Stomach (tissue), 4 donors: ENCODE results near the gene COPZ2.

Experiments
- EP300 ChIP-seq: sonication (generic); formaldehyde crosslinking; IDR thresholded peaks from one replicate; pipeline ENCODE4 v1.6.1; 2017; ENCODE audit warnings: antibody characterized with exemption
- POLR2AphosphoS5 ChIP-seq, 3 donors: sonication (generic); formaldehyde crosslinking; IDR thresholded peaks; one replicate each; pipeline ENCODE4 v1.6.1; 2016; ENCODE audit warnings: antibody characterized with exemption in 3 of 3
- TF ChIP-seq, protein P1 (sequence below), 7 experiments: fragments of 450-650 bp in 4 of 7; fragments of 200-600 bp in 3 of 7; sonication (generic) in 3 of 7; IDR thresholded peaks; one replicate each; pipeline ENCODE4 v1.5.1; 2016 to 2019; ENCODE audit warnings: antibody characterized with exemption in 7 of 7, control low read depth in 2 of 7, mild to moderate bottlenecking in 1 of 7

DNA sequence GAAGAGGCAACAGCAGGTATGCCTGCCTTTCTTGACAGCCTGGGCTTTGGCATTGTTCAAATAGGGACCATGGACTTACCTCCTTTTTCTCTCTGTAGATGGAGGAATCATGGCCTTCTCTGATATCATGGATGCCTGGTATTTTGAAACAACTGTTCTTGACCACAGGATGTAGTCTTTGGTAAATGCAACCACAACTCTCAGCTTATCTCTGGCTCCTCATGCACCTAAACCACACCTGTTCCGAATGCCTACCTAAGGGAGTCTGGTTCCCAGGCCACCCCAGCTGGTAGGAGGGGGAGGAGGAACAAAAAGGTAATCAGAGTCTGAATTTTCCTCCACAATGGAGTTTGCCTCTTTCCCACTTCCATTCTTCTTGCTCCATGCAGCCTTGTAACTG lies 47.9 kb downstream of the COPZ2 start:
- TF ChIP-seq, protein P1, sequence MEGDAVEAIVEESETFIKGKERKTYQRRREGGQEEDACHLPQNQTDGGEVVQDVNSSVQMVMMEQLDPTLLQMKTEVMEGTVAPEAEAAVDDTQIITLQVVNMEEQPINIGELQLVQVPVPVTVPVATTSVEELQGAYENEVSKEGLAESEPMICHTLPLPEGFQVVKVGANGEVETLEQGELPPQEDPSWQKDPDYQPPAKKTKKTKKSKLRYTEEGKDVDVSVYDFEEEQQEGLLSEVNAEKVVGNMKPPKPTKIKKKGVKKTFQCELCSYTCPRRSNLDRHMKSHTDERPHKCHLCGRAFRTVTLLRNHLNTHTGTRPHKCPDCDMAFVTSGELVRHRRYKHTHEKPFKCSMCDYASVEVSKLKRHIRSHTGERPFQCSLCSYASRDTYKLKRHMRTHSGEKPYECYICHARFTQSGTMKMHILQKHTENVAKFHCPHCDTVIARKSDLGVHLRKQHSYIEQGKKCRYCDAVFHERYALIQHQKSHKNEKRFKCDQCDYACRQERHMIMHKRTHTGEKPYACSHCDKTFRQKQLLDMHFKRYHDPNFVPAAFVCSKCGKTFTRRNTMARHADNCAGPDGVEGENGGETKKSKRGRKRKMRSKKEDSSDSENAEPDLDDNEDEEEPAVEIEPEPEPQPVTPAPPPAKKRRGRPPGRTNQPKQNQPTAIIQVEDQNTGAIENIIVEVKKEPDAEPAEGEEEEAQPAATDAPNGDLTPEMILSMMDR (IDR thresholded peaks at IDR 0.05), result no peak
- TF ChIP-seq EP300 (no peak), POLR2AphosphoS5 (IDR thresholded peaks at IDR 0.05) (no peak)
